ENCODE results near the gene MAGI1.

Gene MAGI1

DNA sequence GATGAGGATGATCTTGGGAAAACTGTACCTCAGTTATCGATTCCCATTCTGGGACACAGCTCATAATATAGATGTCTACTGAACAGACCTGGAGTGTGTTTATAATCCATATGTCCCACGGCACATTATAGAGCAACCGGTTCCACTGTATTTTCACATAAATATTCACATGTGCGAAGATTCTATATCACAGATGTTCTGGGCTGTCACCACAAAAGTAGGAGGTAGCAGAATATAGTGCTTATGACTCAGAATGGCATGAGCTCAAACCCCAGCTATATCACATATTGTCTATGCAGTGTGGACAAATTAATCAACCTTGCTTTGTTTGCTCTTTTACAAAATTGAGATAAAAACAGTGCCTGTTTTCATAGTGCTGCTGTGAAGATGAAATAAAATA, 710.6 kb downstream of the MAGI1 start:
- Histone ChIP-seq H3K9ac (ENCODE audit: low read length) (no peak overlapping the region), H3K27ac (ENCODE audit: low read depth, low read length) (no peak overlapping the region), H3K4me2 (ENCODE audit: low read depth, low read length, poor library complexity, severe bottlenecking) (no peak overlapping the region), H3K9me3 (ENCODE audit: insufficient read depth, low read length) (no peaks in the 10 kb centered on the region), H3K4me3 (ENCODE audit: insufficient read depth, low read length, poor library complexity, severe bottlenecking) (no peak overlapping the region), H4K20me1 (ENCODE audit: low read depth, low read length) (no peaks in the 10 kb centered on the region), H3K9me2 (replicated peaks; ENCODE audit: insufficient read depth, low read length) (no peaks in the 10 kb centered on the region), H3F3A (ENCODE audit: insufficient read depth) (no peaks in the 10 kb centered on the region), H3K36me3 (ENCODE audit: low read length) (no peaks in the 10 kb centered on the region), H3K27me3 (ENCODE audit: low read length) (no peaks in the 10 kb centered on the region), H3K79me2 (ENCODE audit: insufficient read depth, low read length) (no peaks in the 10 kb centered on the region), H2AFZ (ENCODE audit: low read depth, low read length, severe bottlenecking) (no peak overlapping the region)
- TF ChIP-seq EZH2phosphoT487 (conservative IDR thresholded peaks at IDR 0.05; ENCODE audit: low read length): no peak
- TF ChIP-seq, protein P1, sequence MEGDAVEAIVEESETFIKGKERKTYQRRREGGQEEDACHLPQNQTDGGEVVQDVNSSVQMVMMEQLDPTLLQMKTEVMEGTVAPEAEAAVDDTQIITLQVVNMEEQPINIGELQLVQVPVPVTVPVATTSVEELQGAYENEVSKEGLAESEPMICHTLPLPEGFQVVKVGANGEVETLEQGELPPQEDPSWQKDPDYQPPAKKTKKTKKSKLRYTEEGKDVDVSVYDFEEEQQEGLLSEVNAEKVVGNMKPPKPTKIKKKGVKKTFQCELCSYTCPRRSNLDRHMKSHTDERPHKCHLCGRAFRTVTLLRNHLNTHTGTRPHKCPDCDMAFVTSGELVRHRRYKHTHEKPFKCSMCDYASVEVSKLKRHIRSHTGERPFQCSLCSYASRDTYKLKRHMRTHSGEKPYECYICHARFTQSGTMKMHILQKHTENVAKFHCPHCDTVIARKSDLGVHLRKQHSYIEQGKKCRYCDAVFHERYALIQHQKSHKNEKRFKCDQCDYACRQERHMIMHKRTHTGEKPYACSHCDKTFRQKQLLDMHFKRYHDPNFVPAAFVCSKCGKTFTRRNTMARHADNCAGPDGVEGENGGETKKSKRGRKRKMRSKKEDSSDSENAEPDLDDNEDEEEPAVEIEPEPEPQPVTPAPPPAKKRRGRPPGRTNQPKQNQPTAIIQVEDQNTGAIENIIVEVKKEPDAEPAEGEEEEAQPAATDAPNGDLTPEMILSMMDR (IDR thresholded peaks at IDR 0.05; ENCODE audit: insufficient read depth, low read length, poor library complexity, severe bottlenecking): no peak

- TF ChIP-seq, protein P1 (IDR thresholded peaks at IDR 0.05; ENCODE audit: insufficient read depth, low read length, poor library complexity, severe bottlenecking): no peak
Measured at GRCh38 chr3:65326574-65326973, 712.1 kb downstream of the MAGI1 start.

DNA sequence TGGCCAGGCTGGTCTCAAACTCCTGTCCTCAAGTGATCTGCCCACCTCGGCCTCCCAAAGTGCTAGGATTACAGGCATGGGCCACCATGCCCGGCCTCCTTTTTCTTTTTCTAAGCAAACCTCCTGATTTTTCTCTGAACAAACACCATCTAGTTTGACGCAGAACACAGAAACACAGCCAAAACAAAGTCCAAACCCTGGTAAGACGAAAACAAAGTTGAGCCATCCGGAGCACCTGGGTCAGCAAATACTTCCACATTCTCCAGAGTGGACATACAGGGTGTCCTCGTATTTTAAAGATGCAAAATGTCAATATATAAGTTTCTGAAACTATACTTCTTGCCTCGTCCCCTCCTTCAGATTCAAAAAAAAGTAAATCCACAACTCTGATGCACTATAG, 715.8 kb downstream of the MAGI1 start:
- Histone ChIP-seq H3K79me2 (ENCODE audit: insufficient read depth, low read length) (no peaks in the 10 kb centered on the region), H4K20me1 (ENCODE audit: low read depth, low read length) (no peaks in the 10 kb centered on the region), H3F3A (ENCODE audit: insufficient read depth) (no peaks in the 10 kb centered on the region), H3K9me3 (ENCODE audit: insufficient read depth, low read length) (no peaks in the 10 kb centered on the region), H2AFZ (ENCODE audit: low read depth, low read length, severe bottlenecking) (no peak overlapping the region), H3K4me3 (ENCODE audit: insufficient read depth, low read length, poor library complexity, severe bottlenecking) (no peak overlapping the region), H3K9me2 (replicated peaks; ENCODE audit: insufficient read depth, low read length) (no peaks in the 10 kb centered on the region), H3K36me3 (ENCODE audit: low read length) (no peaks in the 10 kb centered on the region), H3K27me3 (ENCODE audit: low read length) (no peaks in the 10 kb centered on the region), H3K4me2 (ENCODE audit: low read depth, low read length, poor library complexity, severe bottlenecking) (no peak overlapping the region), H3K27ac (ENCODE audit: low read depth, low read length) (no peak overlapping the region), H3K9ac (ENCODE audit: low read length) (no peak overlapping the region)
- TF ChIP-seq, protein P1 (IDR thresholded peaks at IDR 0.05; ENCODE audit: insufficient read depth, low read length, poor library complexity, severe bottlenecking): no peak
- TF ChIP-seq EZH2phosphoT487 (conservative IDR thresholded peaks at IDR 0.05; ENCODE audit: low read length): no peak

More at GRCh38 chr3:65326574-65326973, 712.1 kb downstream of the MAGI1 start:
- no peaks in the 10 kb centered on the region for H3K79me2 ChIP-seq (ENCODE audit: insufficient read depth, low read length)
- H3K4me3 ChIP-seq (ENCODE audit: insufficient read depth, low read length, poor library complexity, severe bottlenecking): no peak overlapping the region
- H3F3A ChIP-seq (ENCODE audit: insufficient read depth): no peaks in the 10 kb centered on the region
- no peaks in the 10 kb centered on the region for H3K9me3 ChIP-seq (ENCODE audit: insufficient read depth, low read length)
- H3K9ac ChIP-seq (ENCODE audit: low read length): no peak overlapping the region
- H2AFZ ChIP-seq (ENCODE audit: low read depth, low read length, severe bottlenecking): no peak overlapping the region
- H3K27me3 ChIP-seq (ENCODE audit: low read length): no peaks in the 10 kb centered on the region
- H3K4me2 ChIP-seq (ENCODE audit: low read depth, low read length, poor library complexity, severe bottlenecking): no peak overlapping the region
- H3K27ac ChIP-seq (ENCODE audit: low read depth, low read length): no peak overlapping the region
- H3K9me2 ChIP-seq (replicated peaks; ENCODE audit: insufficient read depth, low read length): no peaks in the 10 kb centered on the region
- H3K36me3 ChIP-seq (ENCODE audit: low read length): no peaks in the 10 kb centered on the region
- H4K20me1 ChIP-seq (ENCODE audit: low read depth, low read length): no peaks in the 10 kb centered on the region

DNA sequence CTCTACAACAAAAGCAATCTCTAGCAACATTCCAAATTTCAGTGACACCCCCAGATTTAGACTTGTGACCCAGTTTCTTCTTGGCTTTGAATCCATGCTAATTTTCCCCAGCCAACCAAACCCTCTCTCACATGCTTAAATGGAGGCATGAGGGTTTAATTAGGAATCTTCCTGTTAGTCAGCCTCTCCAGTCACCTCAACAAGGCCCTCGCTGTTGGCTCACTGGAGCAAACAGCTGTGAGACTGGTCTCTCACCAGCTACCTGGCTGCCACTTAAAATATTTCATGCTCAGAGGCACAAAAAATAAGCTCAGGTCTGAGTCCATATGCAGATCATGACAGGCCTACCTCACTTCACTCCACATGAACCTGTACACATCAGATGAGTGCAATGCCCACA, 720.5 kb downstream of the MAGI1 start:
- Histone ChIP-seq H3K27ac (ENCODE audit: low read depth, low read length) (no peak overlapping the region), H3K36me3 (ENCODE audit: low read length) (no peaks in the 10 kb centered on the region), H3K9ac (ENCODE audit: low read length) (no peak overlapping the region), H3K9me2 (replicated peaks; ENCODE audit: insufficient read depth, low read length) (no peaks in the 10 kb centered on the region), H3K4me3 (ENCODE audit: insufficient read depth, low read length, poor library complexity, severe bottlenecking) (no peak overlapping the region), H3K27me3 (ENCODE audit: low read length) (no peaks in the 10 kb centered on the region), H3K9me3 (ENCODE audit: insufficient read depth, low read length) (no peaks in the 10 kb centered on the region), H3F3A (ENCODE audit: insufficient read depth) (no peaks in the 10 kb centered on the region), H3K79me2 (ENCODE audit: insufficient read depth, low read length) (no peaks in the 10 kb centered on the region), H4K20me1 (ENCODE audit: low read depth, low read length) (no peaks in the 10 kb centered on the region), H2AFZ (ENCODE audit: low read depth, low read length, severe bottlenecking) (no peak overlapping the region), H3K4me2 (ENCODE audit: low read depth, low read length, poor library complexity, severe bottlenecking) (no peak overlapping the region)
- TF ChIP-seq, protein P1 (IDR thresholded peaks at IDR 0.05; ENCODE audit: insufficient read depth, low read length, poor library complexity, severe bottlenecking): no peak
- TF ChIP-seq EZH2phosphoT487 (conservative IDR thresholded peaks at IDR 0.05; ENCODE audit: low read length): no peak
